COLO668 (cell line): ENCODE results near the gene HTR6.
A peak's percentile ranks its signal among the peaks of the same experiment; 100 is the strongest.
"Not testable (repeated sequence)": the region's sequence is repeated elsewhere in the genome, so short reads cannot be mapped to it uniquely, and the experiment has no call there.

Experiments used
- DNase-seq: peaks from one replicate; lab custom pipeline; 2025; ENCODE audit not compliant: unreplicated experiment; lab: John Stamatoyannopoulos, UW

Gene HTR6

GRCh38 chr1:19664453-19665185, at the start of gene HTR6:
Gene HTR6 (plus strand): TSS chr1:19664875. CDS start chr1:19665754, 879 bp downstream.
- peak; percentile 54 for DNase-seq

- DNase-seq: no peak
Measured at GRCh38 chr1:19615438-19615837, 49.2 kb upstream of the HTR6 start.

GRCh38 chr1:19616489-19616888, 48.2 kb upstream of the HTR6 start:
- DNase-seq: no peak

- DNase-seq: no peak
Measured at GRCh38 chr1:19617376-19617775, 47.3 kb upstream of the HTR6 start.

GRCh38 chr1:19618428-19618827, 46.2 kb upstream of the HTR6 start:
- no peak for DNase-seq

- no peak for DNase-seq
Measured at GRCh38 chr1:19619697-19620384, 44.8 kb upstream of the HTR6 start.

- no peak for DNase-seq
Measured at GRCh38 chr1:19620786-19621185, 43.9 kb upstream of the HTR6 start.

GRCh38 chr1:19621274-19621950, 43.3 kb upstream of the HTR6 start:
- no peak for DNase-seq

- no peak for DNase-seq
Measured at GRCh38 chr1:19622204-19622603, 42.5 kb upstream of the HTR6 start.

GRCh38 chr1:19623523-19623922, 41.2 kb upstream of the HTR6 start:
- DNase-seq: no peak

GRCh38 chr1:19625291-19625937, 39.3 kb upstream of the HTR6 start:
- DNase-seq: no peak

GRCh38 chr1:19628879-19629278, 35.8 kb upstream of the HTR6 start:
- no peak for DNase-seq

- no peak for DNase-seq
Measured at GRCh38 chr1:19629357-19629756, 35.3 kb upstream of the HTR6 start.

- DNase-seq: not testable (repeated sequence)
Measured at GRCh38 chr1:19630192-19630591, 34.5 kb upstream of the HTR6 start.

- DNase-seq: no peak
Measured at GRCh38 chr1:19630720-19631395, 33.8 kb upstream of the HTR6 start.

GRCh38 chr1:19632211-19632610, 32.5 kb upstream of the HTR6 start:
- no peak for DNase-seq

GRCh38 chr1:19633106-19633505, 31.6 kb upstream of the HTR6 start:
- no peak for DNase-seq

- DNase-seq: not testable (repeated sequence)
Measured at GRCh38 chr1:19635064-19635463, 29.6 kb upstream of the HTR6 start.

GRCh38 chr1:19635646-19636045, 29.0 kb upstream of the HTR6 start:
- no peak for DNase-seq

- no peak for DNase-seq
Measured at GRCh38 chr1:19636065-19636464, 28.6 kb upstream of the HTR6 start.

GRCh38 chr1:19636749-19637148, 27.9 kb upstream of the HTR6 start:
- DNase-seq: not testable (repeated sequence)
